ENCODE measurements around the gene UMAD1.

Gene UMAD1

GRCh38 chr7:7620236-7620635 lies 20.3 kb upstream of the UMAD1 start:
- no peak for TF ChIP-seq EP300 (IDR thresholded peaks at IDR 0.05; ENCODE audit: borderline replicate concordance)
- TF ChIP-seq, protein P1, sequence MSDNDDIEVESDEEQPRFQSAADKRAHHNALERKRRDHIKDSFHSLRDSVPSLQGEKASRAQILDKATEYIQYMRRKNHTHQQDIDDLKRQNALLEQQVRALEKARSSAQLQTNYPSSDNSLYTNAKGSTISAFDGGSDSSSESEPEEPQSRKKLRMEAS (IDR thresholded peaks at IDR 0.05): no peak
- TF ChIP-seq REST (IDR thresholded peaks at IDR 0.05; ENCODE audit: low read depth): no peak
- TF ChIP-seq CEBPB (IDR thresholded peaks at IDR 0.05): no peak

GRCh38 chr7:7620644-7621210 lies 19.8 kb upstream of the UMAD1 start:
- TF ChIP-seq NFIC (IDR thresholded peaks at IDR 0.05) (no peak), EGR1 (IDR thresholded peaks at IDR 0.05) (no peak), TCF12 (IDR thresholded peaks at IDR 0.05; ENCODE audit: low read depth) (no peak), CREB1 (IDR thresholded peaks at IDR 0.05; ENCODE audit: low read depth) (no peak), RAD21 (IDR thresholded peaks at IDR 0.05; ENCODE audit: low read depth) (no peak), CEBPB (IDR thresholded peaks at IDR 0.05) (no peak), USF1 (IDR thresholded peaks at IDR 0.05) (no peak), YY1 (IDR thresholded peaks at IDR 0.05; ENCODE audit: low read depth) (no peak), TEAD4 (IDR thresholded peaks at IDR 0.05) (no peak), ZBTB7A (IDR thresholded peaks at IDR 0.05; ENCODE audit: low read depth) (no peak), TAF1 (IDR thresholded peaks at IDR 0.05; ENCODE audit: low read depth) (no peak), EP300 (IDR thresholded peaks at IDR 0.05; ENCODE audit: borderline replicate concordance) (no peak), REST (IDR thresholded peaks at IDR 0.05; ENCODE audit: low read depth) (no peak), FOXM1 (IDR thresholded peaks at IDR 0.05; ENCODE audit: borderline replicate concordance, low read depth) (no peak)
- TF ChIP-seq, protein P1 (IDR thresholded peaks at IDR 0.05): no peak

DNA sequence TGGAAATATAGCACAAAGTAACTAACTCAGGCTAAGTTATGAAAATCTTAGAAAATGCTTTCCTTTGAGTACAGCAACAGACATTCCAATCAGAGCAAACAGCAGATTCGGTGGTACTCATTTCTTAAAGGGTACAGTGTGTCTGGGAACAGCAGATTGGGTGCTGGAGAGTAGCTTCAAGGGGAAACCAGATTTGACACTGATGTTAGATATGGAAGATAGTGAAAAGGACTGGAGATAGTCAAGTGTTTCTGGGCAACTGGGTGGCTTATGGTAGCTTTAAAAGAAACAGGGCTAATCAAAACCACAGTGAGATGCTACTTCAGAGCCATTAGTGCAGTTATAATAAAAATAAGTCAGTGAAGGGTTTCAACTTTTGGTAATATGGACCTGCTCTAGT lies 12.1 kb upstream of the UMAD1 start:
- TF ChIP-seq TCF12 (IDR thresholded peaks at IDR 0.05; ENCODE audit: low read depth) (no peak), CEBPB (IDR thresholded peaks at IDR 0.05) (no peak), ZBTB7A (IDR thresholded peaks at IDR 0.05; ENCODE audit: low read depth) (no peak), RAD21 (IDR thresholded peaks at IDR 0.05; ENCODE audit: low read depth) (no peak), TAF1 (IDR thresholded peaks at IDR 0.05; ENCODE audit: low read depth) (no peak), EP300 (IDR thresholded peaks at IDR 0.05; ENCODE audit: borderline replicate concordance) (no peak), CREB1 (IDR thresholded peaks at IDR 0.05; ENCODE audit: low read depth) (no peak), USF1 (IDR thresholded peaks at IDR 0.05) (no peak), EGR1 (IDR thresholded peaks at IDR 0.05) (no peak), TEAD4 (IDR thresholded peaks at IDR 0.05) (no peak), FOXM1 (IDR thresholded peaks at IDR 0.05; ENCODE audit: borderline replicate concordance, low read depth) (no peak), NFIC (IDR thresholded peaks at IDR 0.05) (no peak), REST (IDR thresholded peaks at IDR 0.05; ENCODE audit: low read depth) (no peak), YY1 (IDR thresholded peaks at IDR 0.05; ENCODE audit: low read depth) (no peak)
- TF ChIP-seq, protein P1 (IDR thresholded peaks at IDR 0.05): no peak

DNA sequence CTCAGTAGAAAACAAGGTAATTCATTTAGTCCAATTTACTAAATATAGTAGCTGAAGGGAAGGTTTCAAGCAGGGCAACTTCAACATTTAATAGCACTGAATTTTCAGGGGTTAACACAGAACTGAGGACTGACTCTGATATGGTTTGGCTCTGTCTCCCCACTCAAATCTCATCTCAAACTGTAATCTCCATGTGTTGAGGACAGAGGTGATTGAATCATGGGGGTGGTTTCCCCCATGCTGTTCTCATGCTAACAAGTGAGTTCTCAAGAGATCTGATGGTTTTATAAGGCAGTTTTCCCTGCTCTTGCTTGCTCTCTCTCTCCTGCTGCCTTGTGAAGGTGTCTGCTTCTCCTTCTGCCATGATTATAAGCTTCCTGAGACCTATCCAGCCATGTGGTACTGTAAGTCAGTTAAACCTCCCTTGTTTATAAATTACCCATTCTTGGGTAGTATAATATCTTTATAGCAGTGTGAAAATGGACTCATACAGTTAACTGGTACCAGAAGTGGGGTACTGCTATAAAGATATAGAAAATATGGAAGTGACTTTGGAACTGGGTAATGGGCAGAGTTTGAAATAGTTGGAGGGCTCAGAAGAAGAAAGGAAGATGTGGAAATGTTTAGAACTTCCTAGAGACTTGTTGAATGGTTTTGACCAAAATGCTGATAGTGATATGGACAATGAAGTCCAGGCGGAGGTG lies 9.8 kb upstream of the UMAD1 start:
- TF ChIP-seq, protein P1 (IDR thresholded peaks at IDR 0.05): no peak
- TF ChIP-seq TAF1 (IDR thresholded peaks at IDR 0.05; ENCODE audit: low read depth) (no peak), REST (IDR thresholded peaks at IDR 0.05; ENCODE audit: low read depth) (no peak), FOXM1 (IDR thresholded peaks at IDR 0.05; ENCODE audit: borderline replicate concordance, low read depth) (no peak), TEAD4 (IDR thresholded peaks at IDR 0.05) (no peak), NFIC (IDR thresholded peaks at IDR 0.05) (no peak), CEBPB (IDR thresholded peaks at IDR 0.05) (no peak), ZBTB7A (IDR thresholded peaks at IDR 0.05; ENCODE audit: low read depth) (no peak), RAD21 (IDR thresholded peaks at IDR 0.05; ENCODE audit: low read depth) (no peak), CREB1 (IDR thresholded peaks at IDR 0.05; ENCODE audit: low read depth) (no peak), EP300 (IDR thresholded peaks at IDR 0.05; ENCODE audit: borderline replicate concordance) (no peak), TCF12 (IDR thresholded peaks at IDR 0.05; ENCODE audit: low read depth) (no peak), USF1 (IDR thresholded peaks at IDR 0.05) (no peak), EGR1 (IDR thresholded peaks at IDR 0.05) (no peak), YY1 (IDR thresholded peaks at IDR 0.05; ENCODE audit: low read depth) (no peak)

All from Ishikawa (cell line).